ENCODE results near the gene CSNK1A1.

The CSNK1A1 gene

GRCh38 chr5:149576021-149576420 is 24.8 kb upstream of the CSNK1A1 start:
- ATAC-seq = no peak
- no peak for TF ChIP-seq RARB (CRISPR knock-in tag; IDR thresholded peaks at IDR 0.05)
- TF ChIP-seq POU6F1 (CRISPR knock-in tag; IDR thresholded peaks at IDR 0.05; ENCODE audit: borderline replicate concordance, low read depth) = no peak
- no peak for TF ChIP-seq OSR1 (CRISPR knock-in tag; IDR thresholded peaks at IDR 0.05)
- TF ChIP-seq ZC3H10 (CRISPR knock-in tag; IDR thresholded peaks at IDR 0.05) = no peak
- no peak for TF ChIP-seq PPARA (CRISPR knock-in tag; IDR thresholded peaks at IDR 0.05; ENCODE audit: borderline replicate concordance)
- TF ChIP-seq CSDC2 (CRISPR knock-in tag; IDR thresholded peaks at IDR 0.05) = no peak
- no peak for TF ChIP-seq ZNF8 (CRISPR knock-in tag; IDR thresholded peaks at IDR 0.05)
- TF ChIP-seq ZNF70 (CRISPR knock-in tag; IDR thresholded peaks at IDR 0.05) = no peak
- no peak for TF ChIP-seq ISL1 (CRISPR knock-in tag; IDR thresholded peaks at IDR 0.05)
- TF ChIP-seq TOX (CRISPR knock-in tag; IDR thresholded peaks at IDR 0.05; ENCODE audit: borderline replicate concordance) = no peak
- no peak for TF ChIP-seq ESRRG (CRISPR knock-in tag; IDR thresholded peaks at IDR 0.05)
- TF ChIP-seq ZNF565 (CRISPR knock-in tag; conservative IDR thresholded peaks at IDR 0.05; ENCODE audit: low read depth) = no peak
- no peak for TF ChIP-seq SNAI2 (CRISPR knock-in tag; IDR thresholded peaks at IDR 0.05)
- TF ChIP-seq CREB5 (CRISPR knock-in tag; IDR thresholded peaks at IDR 0.05; ENCODE audit: low read depth) = no peak
- no peak for TF ChIP-seq TSHZ2 (CRISPR knock-in tag; IDR thresholded peaks at IDR 0.05)
- TF ChIP-seq BACH2 (CRISPR knock-in tag; IDR thresholded peaks at IDR 0.05; ENCODE audit: borderline replicate concordance) = no peak
- no peak for TF ChIP-seq ARNTL (CRISPR knock-in tag; IDR thresholded peaks at IDR 0.05; ENCODE audit: borderline replicate concordance, low read depth)
- TF ChIP-seq CSRNP3 (CRISPR knock-in tag; IDR thresholded peaks at IDR 0.05) = no peak
- TF ChIP-seq ZFP30 (CRISPR knock-in tag; IDR thresholded peaks at IDR 0.05) = no peak

- no peak for ATAC-seq
- TF ChIP-seq POU6F1 (CRISPR knock-in tag; IDR thresholded peaks at IDR 0.05; ENCODE audit: borderline replicate concordance, low read depth) (no peak), RARB (CRISPR knock-in tag; IDR thresholded peaks at IDR 0.05) (no peak), ZFP3 (CRISPR knock-in tag; IDR thresholded peaks at IDR 0.05) (no peak), PPARA (CRISPR knock-in tag; IDR thresholded peaks at IDR 0.05; ENCODE audit: borderline replicate concordance) (no peak), ZNF70 (CRISPR knock-in tag; IDR thresholded peaks at IDR 0.05) (no peak), BACH2 (CRISPR knock-in tag; IDR thresholded peaks at IDR 0.05; ENCODE audit: borderline replicate concordance) (no peak), ISL1 (CRISPR knock-in tag; IDR thresholded peaks at IDR 0.05) (no peak), TSHZ2 (CRISPR knock-in tag; IDR thresholded peaks at IDR 0.05) (no peak), ARNTL (CRISPR knock-in tag; IDR thresholded peaks at IDR 0.05; ENCODE audit: borderline replicate concordance, low read depth) (no peak), ESRRG (CRISPR knock-in tag; IDR thresholded peaks at IDR 0.05) (no peak), CSDC2 (CRISPR knock-in tag; IDR thresholded peaks at IDR 0.05) (no peak), OSR1 (CRISPR knock-in tag; IDR thresholded peaks at IDR 0.05) (no peak), TCF4 (CRISPR knock-in tag; IDR thresholded peaks at IDR 0.05; ENCODE audit: borderline replicate concordance) (no peak), SNAI2 (CRISPR knock-in tag; IDR thresholded peaks at IDR 0.05) (no peak), PATZ1 (CRISPR knock-in tag; IDR thresholded peaks at IDR 0.05; ENCODE audit: borderline replicate concordance) (no peak), TOX (CRISPR knock-in tag; IDR thresholded peaks at IDR 0.05; ENCODE audit: borderline replicate concordance) (no peak)
These were observed 23.9 kb upstream of the CSNK1A1 start for GRCh38 chr5:149575131-149575530.
